Activated CD4-positive, alpha-beta memory T cell treated with anti-CD3 and anti-CD28 coated beads, Interleukin-2, amount 10 ng/mL, durations not matched to agents 7 days and 5 days (primary cell): ENCODE measurements around the gene CRTC1. TPM values are rescaled to one million over a fixed set of nuclear protein-coding genes. Genes with fewer than 3 reads are reported as not detected.

ENCODE experiments used
- total RNA-seq, 2 experiments: library from RNA; stranded (reverse); gene quantifications; one replicate each; pipeline ENCODE4 v1.2.3, GENCODE V29; 2021

The CRTC1 gene
- total RNA-seq, 2 experiments from 2014 or later: 5.3 TPM

Other genes starting within 250 kb of the CRTC1 start
- 10 to 100 TPM; 16.7 to 18.0 TPM for gene ISYNA1, start 245.5 kb upstream of the CRTC1 start, total RNA-seq
- gene ELL, start 161.6 kb upstream of the CRTC1 start, total RNA-seq: 10 to 100 TPM; 26.2 to 26.3 TPM
- 100 to 1,000 TPM; 263 TPM for gene FKBP8, start 140.1 kb upstream of the CRTC1 start, total RNA-seq
- gene KXD1, start 125.8 kb upstream of the CRTC1 start, total RNA-seq: 10 to 100 TPM; 93.0 to 99.1 TPM
- gene UBA52, start 111.8 kb upstream of the CRTC1 start, total RNA-seq: 1,000 to 10,000 TPM; 1,374 to 1,409 TPM
- 10 to 100 TPM; 81.2 to 83.3 TPM for gene REX1BD, start 94.9 kb upstream of the CRTC1 start, total RNA-seq
- not detected for gene CRLF1, start 76.9 kb upstream of the CRTC1 start, total RNA-seq
- gene TMEM59L, start 70.8 kb upstream of the CRTC1 start, total RNA-seq: under 1 TPM in 1 of 2 experiments, not detected in 1; 0.13 TPM
- gene KLHL26, start 46.7 kb upstream of the CRTC1 start, total RNA-seq: 10 to 100 TPM; 10.8 to 11.0 TPM
- gene COMP, start 107.6 kb downstream of the CRTC1 start, total RNA-seq: not detected
- 10 to 100 TPM; 74.4 to 74.6 TPM for gene UPF1, start 148.3 kb downstream of the CRTC1 start, total RNA-seq
- gene CERS1, start 212.5 kb downstream of the CRTC1 start, total RNA-seq: not detected
- gene COPE, start 235.7 kb downstream of the CRTC1 start, total RNA-seq: 100 to 1,000 TPM; 274 to 278 TPM
- 10 to 100 TPM; 34.0 to 36.2 TPM for gene DDX49, start 236.0 kb downstream of the CRTC1 start, total RNA-seq